Gastroesophageal sphincter (tissue), 2 donors: ENCODE results near the gene FANK1.

Experiments
- EP300 ChIP-seq: sonication (generic); formaldehyde crosslinking; IDR thresholded peaks from one replicate; pipeline ENCODE4 v1.6.1; 2017; ENCODE audit warnings: antibody characterized with exemption, mild to moderate bottlenecking
- POLR2A ChIP-seq, 2 donors: fragments of 450-650 bp; IDR thresholded peaks; one replicate each; pipeline ENCODE4 v1.6.1; 2017; ENCODE audit warnings: antibody characterized with exemption in 2 of 2, mild to moderate bottlenecking in 2 of 2, moderate library complexity in 1 of 2
- POLR2AphosphoS5 ChIP-seq: sonication (generic); formaldehyde crosslinking; IDR thresholded peaks from one replicate; pipeline ENCODE4 v1.6.1; 2017; ENCODE audit warnings: antibody characterized with exemption

DNA sequence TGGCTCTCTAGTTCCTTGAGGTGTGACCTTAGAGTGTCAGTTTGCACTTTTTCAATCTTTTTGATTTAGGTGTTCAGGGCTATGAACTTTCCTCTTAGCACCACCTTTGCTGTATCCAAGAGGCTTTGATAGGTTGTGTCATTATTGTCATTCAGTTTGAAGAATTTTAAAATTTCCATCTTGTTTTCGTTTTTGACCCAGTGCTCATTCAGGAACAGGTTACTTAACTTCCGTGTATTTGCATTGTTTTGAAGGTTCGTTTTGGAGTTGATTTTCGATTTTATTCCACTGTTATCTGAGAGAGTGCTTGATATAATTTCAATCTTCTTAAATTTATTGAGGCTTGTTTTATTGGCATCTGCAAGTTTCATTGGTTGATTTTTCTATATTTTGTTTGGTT lies 37.3 kb downstream of the FANK1 start:
- TF ChIP-seq EP300 = no peak
- TF ChIP-seq POLR2AphosphoS5 = no peak
- no peak for TF ChIP-seq POLR2A (IDR thresholded peaks at IDR 0.05)
